Psoas muscle (tissue), 8 donors: ENCODE data around the gene EFHC2. TPM values are rescaled to one million over a fixed set of nuclear protein-coding genes. Genes with fewer than 3 reads are reported as not detected.
"Not testable (repeated sequence)": the region's sequence is repeated elsewhere in the genome, so short reads cannot be mapped to it uniquely, and the experiment has no call there.

ENCODE experiments used
- ATAC-seq, 4 donors: fragments of 200-7000 bp; cut with Tn5 transposase; one replicate each; pipeline ENCODE4 v1.9.1; 2020; ENCODE audit warnings: moderate library complexity in 3 of 4, mild to moderate bottlenecking in 2 of 4
- DNase-seq, 2 donors: peaks; one replicate each; pipeline ENCODE4 v3.0.0-alpha.2; 2020
- H3K27ac ChIP-seq: fragments of 200-600 bp; one replicate; pipeline ENCODE4 v1.8.0; 2022
- H3K27me3 ChIP-seq, 3 donors: fragments of 200-600 bp in 1 of 3; one replicate each; pipeline versions ENCODE4 v1.6.1 to v1.8.0; 2013 to 2022; ENCODE audit warnings: low read length in 2 of 3, mild to moderate bottlenecking in 2 of 3, moderate library complexity in 1 of 3; ENCODE audit not compliant: insufficient read depth in 3 of 3
- H3K36me3 ChIP-seq, 2 donors: fragments of 200-600 bp in 1 of 2; one replicate each; pipeline versions ENCODE4 v1.6.1 to v1.8.0; 2013 to 2022; ENCODE audit warnings: low read depth in 1 of 2, mild to moderate bottlenecking in 1 of 2, moderate library complexity in 1 of 2; ENCODE audit not compliant: insufficient read depth in 1 of 2
- H3K4me1 ChIP-seq: fragments of 200-600 bp; one replicate; pipeline ENCODE4 v1.8.0; 2022
- H3K4me3 ChIP-seq: fragments of 200-600 bp; one replicate; pipeline ENCODE4 v1.8.0; 2022; ENCODE audit warnings: mild to moderate bottlenecking
- H3K9me3 ChIP-seq: fragments of 200-600 bp; one replicate; pipeline ENCODE4 v1.8.0; 2022
- CTCF ChIP-seq: fragments of 200-600 bp; IDR thresholded peaks from one replicate; pipeline ENCODE4 v1.8.0; 2022; ENCODE audit warnings: antibody characterized with exemption
- WGBS, 3 donors: extraction: QIAGEN DNeasy Blood & Tissue Kit; methylation state at CpG; one replicate each; pipeline versions ENCODE4 v1.1.6 to v1.1.7; 2013; 5-methylcytosine and 5-hydroxymethylcytosine counted together
- intact Hi-C, 2 donors: fragments of 100-400 bp; cut with DNase I; formaldehyde crosslinking; loops; one replicate each; pipeline versions ENCODE4 v1.11.0 to v1.14.2; 2022
- polyA plus RNA-seq, 3 donors: library from polyadenylated mRNA; stranded (reverse); fragments of 200-250 nt; gene quantifications; one replicate each; pipeline ENCODE4 v1.2.3, GENCODE V29; 2013
- total RNA-seq, 4 donors: library from RNA; stranded (reverse); fragmentation: NEBNext Ultra II Directional in 2 of 4; extraction: Animal tissue kit (Norgen Biotek cat#: 25700) in 2 of 4; gene quantifications; one replicate each; pipeline versions ENCODE4 v1.2.1 to v1.2.4, GENCODE V29; 2021 to 2023
- donor health status: healthy with polysubstance abuse.
- donor health status: DM: no; HTN: no; CAD: no; lungs with moderate emphysema.
- donor health status: Bipolar disorder and iron deficiency.
- donor health status: healthy.
- donor health status: DM: yes; HTN: yes; CAD: no.
- donor health status: DM: no; HTN: no; CAD: no.
- donor health status: DM: no; HTN: no; CAD: no.
- donor health status: DM: yes; HTN: yes; CAD: no.

EFHC2 gene
- total and polyA plus RNA-seq, 7 donors = 0.05 to 0.11 (median 0.08) TPM; not detected in 4

- 50 to 60% (median 51%) methylated on average over 2 of the region's 2 CpGs for WGBS, 3 donors
- no peak for TF ChIP-seq CTCF
- Histone ChIP-seq H3K4me3 (no peak overlapping the region), H3K36me3 (no peaks in the 10 kb centered on the region), H3K27ac (no peak overlapping the region), H3K4me1 (no peaks in the 10 kb centered on the region), H3K9me3 (no peaks in the 10 kb centered on the region), H3K27me3 (peaks cover 0 to 6% (median 0%) of the 10 kb centered on the region in 3 donors)
- no peak for DNase-seq
- no peak for ATAC-seq
- intact Hi-C loops = no loop called here
Measured at GRCh38 chrX:44267116-44267515, 76.4 kb downstream of the EFHC2 start.

DNA sequence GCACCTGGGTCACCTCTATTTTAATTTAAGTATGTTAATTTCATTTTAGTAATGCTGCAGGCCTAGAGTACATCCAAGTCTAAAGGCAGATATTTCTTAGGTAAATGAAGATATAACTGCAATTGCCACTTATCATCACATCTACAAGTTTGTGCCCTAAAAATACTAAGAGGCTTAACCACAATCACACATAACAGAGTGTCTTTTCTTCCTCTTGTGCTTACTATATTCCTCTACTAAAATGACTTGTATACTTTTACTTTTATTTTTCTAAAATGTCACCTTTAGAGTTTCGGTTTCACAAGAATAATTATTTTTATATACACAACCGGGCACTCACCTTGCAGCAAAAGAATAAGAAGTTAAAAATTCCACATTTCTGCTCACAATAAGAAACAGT is 77.9 kb downstream of the EFHC2 start:
- Histone ChIP-seq H3K27me3 (peaks cover 0 to 1% (median 0%) of the 10 kb centered on the region in 3 donors), H3K4me3 (no peak overlapping the region), H3K27ac (no peak overlapping the region), H3K36me3 (no peaks in the 10 kb centered on the region), H3K9me3 (no peaks in the 10 kb centered on the region), H3K4me1 (no peaks in the 10 kb centered on the region)
- TF ChIP-seq CTCF = no peak
- no peak for ATAC-seq
- DNase-seq = no peak
- 86 to 91% (median 86%) methylated on average over 2 of the region's 2 CpGs for WGBS, 3 donors
- intact Hi-C loops = no loop called here

GRCh38 chrX:44264936-44265335 is 78.5 kb downstream of the EFHC2 start:
- ATAC-seq = no peak
- Histone ChIP-seq H3K27ac (no peak overlapping the region), H3K27me3 (peaks cover 0 to 4% (median 0%) of the 10 kb centered on the region in 3 donors), H3K9me3 (no peaks in the 10 kb centered on the region), H3K4me3 (no peak overlapping the region), H3K36me3 (no peaks in the 10 kb centered on the region), H3K4me1 (no peaks in the 10 kb centered on the region)
- DNase-seq = no peak
- intact Hi-C loops = no loop called here
- TF ChIP-seq CTCF = no peak

GRCh38 chrX:44261286-44261685 is 82.2 kb downstream of the EFHC2 start:
- DNase-seq = no peak
- no peaks in the 10 kb centered on the region for H3K36me3 ChIP-seq
- ATAC-seq = no peak
- no peak for TF ChIP-seq CTCF
- H3K4me3 ChIP-seq = no peak overlapping the region
- intact Hi-C loops = no loop called here
- H3K27me3 ChIP-seq = peaks cover 0 to 8% (median 0%) of the 10 kb centered on the region in 3 donors
- 62 to 75% (median 69%) methylated on average over 5 of the region's 5 CpGs for WGBS, 3 donors
- H3K9me3 ChIP-seq = no peaks in the 10 kb centered on the region
- no peaks in the 10 kb centered on the region for H3K4me1 ChIP-seq
- no peak overlapping the region for H3K27ac ChIP-seq

DNA sequence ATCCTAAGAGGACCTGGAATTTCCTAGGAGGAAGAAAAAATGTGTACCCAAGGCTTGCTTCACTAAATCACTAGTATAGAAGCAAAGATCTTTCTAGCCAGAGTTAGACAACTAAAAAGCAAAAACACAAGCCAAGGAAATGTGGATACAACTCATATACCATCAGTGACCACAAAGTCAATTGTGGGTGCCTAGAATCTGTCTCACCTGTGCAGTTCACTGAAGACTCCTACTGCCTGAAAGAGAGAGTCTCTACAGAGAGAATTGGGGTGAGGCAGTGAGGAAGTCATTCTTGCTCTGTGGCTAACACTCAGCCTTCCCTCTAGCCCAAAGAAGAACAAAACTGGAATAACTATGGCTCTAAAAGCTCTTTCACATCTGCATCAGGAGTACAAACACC is 82.9 kb downstream of the EFHC2 start:
- Histone ChIP-seq H3K27ac (no peak overlapping the region), H3K9me3 (no peaks in the 10 kb centered on the region), H3K36me3 (no peaks in the 10 kb centered on the region), H3K4me1 (no peaks in the 10 kb centered on the region), H3K27me3 (peaks cover 0 to 8% (median 0%) of the 10 kb centered on the region in 3 donors), H3K4me3 (no peak overlapping the region)
- intact Hi-C loops = no loop called here
- ATAC-seq (no peak), DNase-seq (no peak)
- TF ChIP-seq CTCF = no peak

GRCh38 chrX:44255742-44256141 is 87.7 kb downstream of the EFHC2 start:
- H3K4me3 ChIP-seq, ATAC-seq, H3K36me3 ChIP-seq, intact Hi-C loops, H3K4me1 ChIP-seq, H3K9me3 ChIP-seq, H3K27ac ChIP-seq, DNase-seq: not testable (repeated sequence)
- H3K27me3 ChIP-seq = peaks cover 0 to 13% (median 0%) of the 10 kb centered on the region in 3 donors
- WGBS, 3 donors = 91 to 96% (median 92%) methylated on average over 2 of the region's 2 CpGs
